HCT116 (cell line): Measurements from ENCODE around the gene RUNX2. TPM values are rescaled to one million over a fixed set of nuclear protein-coding genes. Genes with fewer than 3 reads are reported as not detected.

ENCODE experiments used
- ATAC-seq: fragments of 200-7000 bp; cut with Tn5 transposase; 2 replicates; pipeline ENCODE4 v1.9.1; 2020; ENCODE audit warnings: mild to moderate bottlenecking, moderate library complexity
- BruUV-seq: library from RNA; stranded (reverse); fragments of 400-500 nt; replicated peaks from 2 replicates; lab custom pipeline; 2021; lab: Mats Ljungman, UMichigan
- CTCF ChIA-PET: fragments of 300-600 bp; sonication (Branson Sonifier 250); formaldehyde crosslinking; loops from one replicate; lab custom pipeline; 2021; ENCODE audit warnings: antibody characterized with exemption; lab: Charles Lee
- POLR2A ChIA-PET: fragments of 300-600, 350-600 bp; sonication (Branson Sonifier 250); formaldehyde crosslinking; loops from one replicate; lab custom pipeline; 2021; ENCODE audit warnings: antibody characterized with exemption; lab: Charles Lee
- RAD21 ChIA-PET, 2 experiments: fragments of 300-600 bp; sonication (Branson Sonifier 250); formaldehyde crosslinking; loops; one replicate each; lab custom pipeline; 2023; ENCODE audit warnings: low total read pairs in 2 of 2; ENCODE audit not compliant: uncharacterized antibody in 2 of 2, unreplicated experiment in 2 of 2, low non-redundant PET in 1 of 2; lab: Charles Lee
- DNase-seq: peaks from one replicate; pipeline ENCODE4 v3.0.0-alpha.2; 2010; ENCODE audit warnings: low read depth, low spot score
- H2AFZ ChIP-seq: fragments of 200-600 bp; shearing (Covaris generic), sonication (generic); 2 replicates; pipeline ENCODE4 v1.6.1; 2017; ENCODE audit warnings: low read depth, mixed run types, mixed read lengths, antibody characterized with exemption, low read length; ENCODE audit not compliant: poor library complexity, severe bottlenecking
- H3K27ac ChIP-seq: 2 replicates; pipeline ENCODE4 v1.5.1; 2012; ENCODE audit warnings: low read depth, low read length
- H3K27me3 ChIP-seq: fragments of 200-600 bp; sonication (generic); 2 replicates; pipeline ENCODE4 v1.6.1; 2016; ENCODE audit warnings: mixed run types, low read length, mixed read lengths; ENCODE audit not compliant: insufficient read depth
- H3K36me3 ChIP-seq, 2 experiments: fragments of 200-500 bp in 1 of 2; fragments of 200-600 bp in 1 of 2; sonication (Bioruptor generic) in 1 of 2; sonication (generic) in 1 of 2; 2 replicates each; pipeline versions ENCODE4 v1.5.1 to v1.6.1; 2014 to 2016; ENCODE audit warnings: low read length in 2 of 2, inconsistent platforms in 1 of 2, mixed read lengths in 1 of 2, mixed run types in 1 of 2; ENCODE audit not compliant: insufficient read depth in 2 of 2, control insufficient read depth in 1 of 2
- H3K4me1 ChIP-seq, 2 experiments: fragments of 200-600 bp in 1 of 2; sonication (generic) in 1 of 2; 2 replicates each; pipeline versions ENCODE4 v1.5.1 to v1.6.1; 2012 to 2017; ENCODE audit warnings: low read length in 2 of 2, inconsistent platforms in 1 of 2, mild to moderate bottlenecking in 1 of 2, mixed read lengths in 1 of 2, mixed run types in 1 of 2, moderate library complexity in 1 of 2; ENCODE audit not compliant: insufficient read depth in 2 of 2, control insufficient read depth in 1 of 2
- H3K4me2 ChIP-seq: fragments of 200-600 bp; sonication (generic); 2 replicates; pipeline ENCODE4 v1.6.1; 2017; ENCODE audit warnings: mixed run types, low read length, mixed read lengths
- H3K4me3 ChIP-seq, 2 experiments: fragments of 200-600 bp in 1 of 2; sonication (generic) in 1 of 2; replicated peaks in 1 of 2; 2 replicates each; pipeline ENCODE4 v1.5.1; 2011 to 2016; ENCODE audit warnings: low read length in 2 of 2, control low read depth in 1 of 2, low read depth in 1 of 2, mild to moderate bottlenecking in 1 of 2, mixed read lengths in 1 of 2, mixed run types in 1 of 2
- H3K79me2 ChIP-seq: fragments of 200-600 bp; sonication (generic); 2 replicates; pipeline ENCODE4 v1.6.1; 2017; ENCODE audit warnings: mild to moderate bottlenecking, mixed run types, low read length, moderate library complexity, mixed read lengths; ENCODE audit not compliant: insufficient read depth
- H3K9ac ChIP-seq: fragments of 200-600 bp; sonication (generic); 2 replicates; pipeline ENCODE4 v1.6.1; 2016; ENCODE audit warnings: low read length, mixed read lengths
- H3K9me2 ChIP-seq: fragments of 200-600 bp; sonication (generic), shearing (Covaris generic); 2 replicates; pipeline ENCODE4 v1.6.1; 2017; ENCODE audit warnings: mixed run types, mild to moderate bottlenecking, moderate library complexity; ENCODE audit not compliant: insufficient read depth
- H3K9me3 ChIP-seq, 2 experiments: fragments of 200-500 bp in 1 of 2; fragments of 200-600 bp in 1 of 2; sonication (Bioruptor generic) in 1 of 2; sonication (generic) in 1 of 2; 2 replicates each; pipeline ENCODE4 v1.6.1; 2014 to 2017; ENCODE audit warnings: low read length in 2 of 2, mixed read lengths in 2 of 2, inconsistent platforms in 1 of 2, low read depth in 1 of 2, mild to moderate bottlenecking in 1 of 2, mixed run types in 1 of 2, moderate library complexity in 1 of 2; ENCODE audit not compliant: control insufficient read depth in 1 of 2, insufficient read depth in 1 of 2
- H4K20me1 ChIP-seq: fragments of 200-600 bp; sonication (generic), shearing (Covaris generic); 2 replicates; pipeline ENCODE4 v1.6.1; 2017; ENCODE audit warnings: mixed run types, mild to moderate bottlenecking, moderate library complexity; ENCODE audit not compliant: insufficient read depth
- CEBPB ChIP-seq: IDR thresholded peaks from 2 replicates; pipeline ENCODE4 v1.6.1; 2012; ENCODE audit warnings: low read depth
- EZH2 ChIP-seq: fragments of 200-600 bp; sonication (generic); IDR thresholded peaks from 2 replicates; pipeline ENCODE4 v1.6.1; 2017; ENCODE audit warnings: antibody characterized with exemption, mixed run types
- FOSL1 ChIP-seq: IDR thresholded peaks from 2 replicates; pipeline ENCODE4 v1.6.1; 2012; ENCODE audit warnings: low read depth
- JUND ChIP-seq: IDR thresholded peaks from 2 replicates; pipeline ENCODE4 v1.6.1; 2012
- RAD21 ChIP-seq: IDR thresholded peaks from 2 replicates; pipeline ENCODE4 v1.6.1; 2012; ENCODE audit warnings: low read depth, mild to moderate bottlenecking
- SIN3A ChIP-seq: IDR thresholded peaks from 2 replicates; pipeline ENCODE4 v1.6.1; 2012; ENCODE audit warnings: low read depth
- SP1 ChIP-seq: IDR thresholded peaks from 2 replicates; pipeline ENCODE4 v1.6.1; 2012; ENCODE audit warnings: low read depth
- TCF7L2 ChIP-seq: IDR thresholded peaks from 2 replicates; pipeline ENCODE4 v1.7.0; 2011; ENCODE audit warnings: borderline replicate concordance, inconsistent platforms; ENCODE audit not compliant: insufficient read depth, insufficient read length; ENCODE audit errors: extremely low read depth
- intact Hi-C: fragments of 100-400 bp; cut with micrococcal nuclease; formaldehyde crosslinking; loops from 2 replicates; pipeline ENCODE4 v1.10.0; 2022
- total RNA-seq: library from RNA; stranded (reverse); gene quantifications from one replicate; pipeline ENCODE4 v1.2.1, GENCODE V29; 2021; ENCODE audit not compliant: unreplicated experiment
- TF ChIP-seq, protein P1 (sequence below): IDR thresholded peaks from 2 replicates; pipeline ENCODE4 v1.6.1; 2012
- TF ChIP-seq, protein P2 (sequence below), 3 experiments: fragments of 200-600 bp in 1 of 3; sonication (generic) in 1 of 3; IDR thresholded peaks in 2 of 3; conservative IDR thresholded peaks in 1 of 3; 2 replicates each; pipeline ENCODE4 v1.5.1; 2012 to 2017; ENCODE audit warnings: low read depth in 2 of 3, low read length in 2 of 3, antibody characterized with exemption in 1 of 3, borderline replicate concordance in 1 of 3, control low read depth in 1 of 3, mild to moderate bottlenecking in 1 of 3, mixed read lengths in 1 of 3, mixed run types in 1 of 3, moderate library complexity in 1 of 3; ENCODE audit not compliant: insufficient read depth in 1 of 3

The RUNX2 gene
- total RNA-seq, 1 experiment from 2014 or later = 1.1 TPM

DNA sequence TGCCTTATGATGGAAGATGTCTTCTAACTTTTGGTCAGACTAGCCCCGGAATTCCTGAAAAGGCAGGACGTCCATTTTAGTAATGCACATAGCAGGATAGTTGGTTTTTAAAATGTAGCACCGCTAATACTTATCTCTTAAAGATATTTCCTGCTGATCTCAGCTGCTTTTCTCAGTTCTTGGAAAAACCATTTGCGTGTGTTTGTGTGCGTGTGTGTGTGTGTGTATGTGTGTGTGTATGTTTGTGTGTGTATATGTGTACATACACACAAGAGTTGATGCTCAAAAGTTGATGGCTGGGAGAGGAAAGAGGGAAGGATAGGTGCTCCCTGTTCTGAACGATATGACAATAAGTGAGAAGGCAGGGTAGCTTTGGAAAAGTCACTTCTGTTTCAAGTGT is 111.3 kb downstream of the RUNX2 start:
- Histone ChIP-seq H3K79me2 (no peaks in the 10 kb centered on the region), H3K27me3 (no peaks in the 10 kb centered on the region), H3K4me1 (peaks cover 30 to 54% of the 10 kb centered on the region in 2 experiments), H3K4me2 (peak overlapping the region; percentile 49), H3K27ac (no peak overlapping the region), H3K9me3 (no peaks in the 10 kb centered on the region), H3K9ac (no peak overlapping the region), H2AFZ (no peak overlapping the region), H3K9me2 (no peaks in the 10 kb centered on the region), H4K20me1 (no peaks in the 10 kb centered on the region), H3K36me3 (no peaks in the 10 kb centered on the region), H3K4me3 (no peak overlapping the region)
- ChIA-PET RAD21 (no interaction called here), POLR2A (no interaction called here), CTCF (no interaction called here)
- ATAC-seq (no peak; the same call in 1 of the 2 replicates), DNase-seq (no peak)
- no TSS peak for BruUV-seq
- TF ChIP-seq, protein P1, sequence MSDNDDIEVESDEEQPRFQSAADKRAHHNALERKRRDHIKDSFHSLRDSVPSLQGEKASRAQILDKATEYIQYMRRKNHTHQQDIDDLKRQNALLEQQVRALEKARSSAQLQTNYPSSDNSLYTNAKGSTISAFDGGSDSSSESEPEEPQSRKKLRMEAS = no peak
- TF ChIP-seq RAD21 = no peak
- TF ChIP-seq, protein P2, sequence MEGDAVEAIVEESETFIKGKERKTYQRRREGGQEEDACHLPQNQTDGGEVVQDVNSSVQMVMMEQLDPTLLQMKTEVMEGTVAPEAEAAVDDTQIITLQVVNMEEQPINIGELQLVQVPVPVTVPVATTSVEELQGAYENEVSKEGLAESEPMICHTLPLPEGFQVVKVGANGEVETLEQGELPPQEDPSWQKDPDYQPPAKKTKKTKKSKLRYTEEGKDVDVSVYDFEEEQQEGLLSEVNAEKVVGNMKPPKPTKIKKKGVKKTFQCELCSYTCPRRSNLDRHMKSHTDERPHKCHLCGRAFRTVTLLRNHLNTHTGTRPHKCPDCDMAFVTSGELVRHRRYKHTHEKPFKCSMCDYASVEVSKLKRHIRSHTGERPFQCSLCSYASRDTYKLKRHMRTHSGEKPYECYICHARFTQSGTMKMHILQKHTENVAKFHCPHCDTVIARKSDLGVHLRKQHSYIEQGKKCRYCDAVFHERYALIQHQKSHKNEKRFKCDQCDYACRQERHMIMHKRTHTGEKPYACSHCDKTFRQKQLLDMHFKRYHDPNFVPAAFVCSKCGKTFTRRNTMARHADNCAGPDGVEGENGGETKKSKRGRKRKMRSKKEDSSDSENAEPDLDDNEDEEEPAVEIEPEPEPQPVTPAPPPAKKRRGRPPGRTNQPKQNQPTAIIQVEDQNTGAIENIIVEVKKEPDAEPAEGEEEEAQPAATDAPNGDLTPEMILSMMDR (IDR thresholded peaks at IDR 0.05 in 2 of 3, conservative IDR thresholded peaks at IDR 0.05 in 1 of 3; ENCODE audit: borderline replicate concordance in 1 of 3, insufficient read depth in 1 of 3, low read depth in 2 of 3, low read length in 2 of 3) = no peak
- TF ChIP-seq SIN3A = no peak
- TF ChIP-seq CEBPB = 0 out of 2 replicates have a peak, but pooled peaks have one; percentile 2
- no peak for TF ChIP-seq SP1
- TF ChIP-seq FOSL1 = no peak
- TF ChIP-seq TCF7L2 = no peak
- peak; percentile 9; the same call in 1 of the 2 replicates for TF ChIP-seq JUND
- TF ChIP-seq EZH2 = no peak
- intact Hi-C loops = loop anchor here (10.0 kb wide), 1 partner anchor 965 kb away; no protein-coding TSS in a partner anchor
